Measurements from ENCODE around the gene CHMP5.

GRCh38 chr9:33231623-33231942 is 33.3 kb upstream of the CHMP5 start:
- TF ChIP-seq CTCF (IDR thresholded peaks at IDR 0.05) (no peak), ZFX (IDR thresholded peaks at IDR 0.05; ENCODE audit: borderline replicate concordance) (no peak)
